Stimulated activated CD8-positive, alpha-beta memory T cell treated with anti-CD3 and anti-CD28 coated beads, Interleukin-4, amount 100 ng/mL, for 24 hours (primary cell): ENCODE measurements around the gene TBRG4.
"Not testable (repeated sequence)": the region's sequence is repeated elsewhere in the genome, so short reads cannot be mapped to it uniquely, and the experiment has no call there.

ENCODE experiments used
- DNase-seq: peaks from one replicate; pipeline ENCODE4 v3.0.0-alpha.2; 2020; ENCODE audit warnings: low read depth

TBRG4 gene

DNA sequence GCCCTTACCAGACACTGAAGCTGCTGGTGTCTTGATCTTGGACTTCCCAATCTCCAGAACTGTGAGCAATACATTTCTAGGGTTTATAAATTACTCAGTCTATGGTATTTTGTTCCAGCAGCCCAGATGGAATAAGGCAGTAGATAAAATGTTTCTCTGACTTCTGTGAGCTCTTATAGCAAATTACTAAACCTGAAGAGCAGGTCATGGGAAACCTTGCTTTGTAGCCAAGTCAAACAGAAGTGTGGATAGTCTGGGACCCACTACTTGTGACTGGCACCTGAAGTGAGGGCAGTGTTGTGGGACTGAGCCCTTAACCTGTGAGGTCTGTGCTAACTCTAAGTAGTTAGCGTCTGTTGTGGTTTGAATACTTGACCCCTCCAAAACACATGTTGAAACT, 4.6 kb upstream of the TBRG4 start:
- DNase-seq, result no peak

- no peak for DNase-seq
Observed at GRCh38 chr7:45114926-45115325, 3.4 kb upstream of the TBRG4 start.

- not testable (repeated sequence) for DNase-seq
Observed at GRCh38 chr7:45114257-45114656, 2.8 kb upstream of the TBRG4 start.

- no peak for DNase-seq
Observed at GRCh38 chr7:45112648-45113047, 1.2 kb upstream of the TBRG4 start.

- DNase-seq, result no peak
Observed at GRCh38 chr7:45108863-45109262, 2.6 kb downstream of the TBRG4 start.

DNA sequence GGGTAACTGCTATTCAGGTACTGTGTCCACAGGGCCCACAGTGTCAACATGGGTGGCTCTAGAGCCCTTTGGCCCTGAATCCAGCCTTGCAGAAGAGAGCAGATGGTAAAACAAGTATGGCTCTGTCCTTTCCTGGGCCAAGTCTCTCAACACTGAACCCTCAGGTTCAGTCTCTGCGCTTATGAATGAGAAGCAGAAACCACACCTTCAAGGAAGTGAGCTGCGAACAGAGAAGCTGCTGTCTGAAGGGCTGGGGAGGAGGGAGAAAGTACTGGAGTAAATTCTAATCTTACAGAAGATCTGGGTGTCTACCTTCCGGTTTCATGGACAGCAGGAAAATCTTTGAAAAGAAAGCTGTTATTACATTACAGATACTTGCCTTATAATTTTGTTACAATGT, 4.1 kb downstream of the TBRG4 start:
- DNase-seq, result no peak

DNA sequence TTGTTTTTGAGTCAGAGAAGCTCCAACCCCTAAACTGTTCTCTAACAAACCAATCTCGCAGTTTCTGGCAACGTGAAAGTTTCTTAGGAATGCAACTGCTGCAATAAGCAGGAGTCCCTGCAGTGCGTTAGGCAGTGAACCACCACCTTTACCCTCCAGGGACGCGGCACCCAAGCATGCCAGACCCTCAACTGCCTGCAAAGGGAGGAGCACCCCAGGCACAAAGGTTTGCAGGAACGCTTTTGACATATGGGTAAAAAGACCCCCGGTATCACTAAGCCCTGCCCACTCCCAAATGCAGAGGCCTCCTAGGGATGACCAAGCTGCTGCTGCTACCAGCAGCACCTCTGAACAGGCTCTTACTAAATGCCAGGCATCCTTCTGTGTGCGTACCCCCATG, 4.7 kb downstream of the TBRG4 start:
- DNase-seq, result no peak

DNA sequence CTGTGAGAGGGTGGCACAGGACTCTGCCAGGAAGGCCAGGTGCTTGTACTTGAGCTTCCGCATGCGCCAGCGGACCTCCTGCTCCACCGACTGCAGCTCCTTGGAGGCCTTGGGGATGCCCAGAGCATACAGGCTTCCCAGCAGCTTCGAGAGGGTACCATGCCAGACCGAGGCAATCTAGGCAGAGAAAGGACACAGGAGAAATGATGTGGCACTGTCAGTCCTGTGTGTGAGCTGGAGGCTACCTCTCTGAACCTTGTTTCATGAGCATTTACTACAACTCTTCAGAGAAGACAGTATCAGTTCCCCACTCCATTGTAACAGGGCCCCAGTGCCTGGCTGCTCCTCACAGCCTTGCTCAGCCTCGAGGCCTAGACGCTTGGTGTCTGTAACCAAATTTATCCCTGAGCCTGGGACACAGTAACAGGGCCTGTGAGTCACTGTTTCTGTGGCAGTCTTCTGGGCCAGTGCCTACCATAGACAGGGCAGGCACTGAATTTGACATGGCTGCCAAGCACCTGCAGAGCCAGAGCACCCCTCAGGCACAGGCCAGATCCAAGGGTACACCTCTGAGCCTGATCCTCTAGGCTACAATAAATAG, 5.8 kb downstream of the TBRG4 start:
- DNase-seq, result no peak

DNA sequence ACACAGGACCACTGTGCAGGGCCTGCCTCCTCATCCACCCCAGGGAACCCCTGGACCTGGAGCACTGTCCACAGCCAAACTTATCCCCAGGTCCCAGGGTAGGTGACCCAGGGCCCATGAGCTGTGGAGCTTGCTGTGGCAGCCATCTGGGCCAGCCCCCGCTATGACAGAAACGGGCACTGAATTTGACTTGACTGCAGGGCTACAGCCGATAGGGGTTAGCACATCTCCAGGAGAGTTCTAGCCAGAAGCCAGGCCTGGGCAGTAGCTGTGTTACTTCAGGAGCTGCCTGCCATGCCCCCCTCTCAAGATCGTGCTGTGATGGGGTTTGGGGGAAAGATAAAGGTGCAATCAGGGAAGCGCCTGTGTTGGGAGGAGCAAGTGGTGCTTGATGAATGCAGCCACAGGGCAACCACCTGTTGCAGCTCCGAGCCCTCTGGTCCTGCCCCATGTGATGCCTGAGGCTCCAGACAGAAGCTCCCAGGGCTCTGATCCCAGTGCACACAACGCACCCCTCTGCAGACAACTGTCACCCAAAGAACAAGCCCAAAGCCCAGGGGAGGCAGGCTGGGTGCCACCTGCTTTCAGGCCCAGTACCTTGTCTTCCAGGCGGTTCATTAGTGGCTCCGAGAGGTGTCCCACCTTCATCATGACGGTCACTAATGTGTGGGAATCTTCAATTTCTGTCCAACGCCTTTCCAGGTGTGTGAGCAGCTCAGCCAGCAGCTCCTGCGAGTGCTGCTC, 6.5 kb downstream of the TBRG4 start:
- DNase-seq, result no peak

DNA sequence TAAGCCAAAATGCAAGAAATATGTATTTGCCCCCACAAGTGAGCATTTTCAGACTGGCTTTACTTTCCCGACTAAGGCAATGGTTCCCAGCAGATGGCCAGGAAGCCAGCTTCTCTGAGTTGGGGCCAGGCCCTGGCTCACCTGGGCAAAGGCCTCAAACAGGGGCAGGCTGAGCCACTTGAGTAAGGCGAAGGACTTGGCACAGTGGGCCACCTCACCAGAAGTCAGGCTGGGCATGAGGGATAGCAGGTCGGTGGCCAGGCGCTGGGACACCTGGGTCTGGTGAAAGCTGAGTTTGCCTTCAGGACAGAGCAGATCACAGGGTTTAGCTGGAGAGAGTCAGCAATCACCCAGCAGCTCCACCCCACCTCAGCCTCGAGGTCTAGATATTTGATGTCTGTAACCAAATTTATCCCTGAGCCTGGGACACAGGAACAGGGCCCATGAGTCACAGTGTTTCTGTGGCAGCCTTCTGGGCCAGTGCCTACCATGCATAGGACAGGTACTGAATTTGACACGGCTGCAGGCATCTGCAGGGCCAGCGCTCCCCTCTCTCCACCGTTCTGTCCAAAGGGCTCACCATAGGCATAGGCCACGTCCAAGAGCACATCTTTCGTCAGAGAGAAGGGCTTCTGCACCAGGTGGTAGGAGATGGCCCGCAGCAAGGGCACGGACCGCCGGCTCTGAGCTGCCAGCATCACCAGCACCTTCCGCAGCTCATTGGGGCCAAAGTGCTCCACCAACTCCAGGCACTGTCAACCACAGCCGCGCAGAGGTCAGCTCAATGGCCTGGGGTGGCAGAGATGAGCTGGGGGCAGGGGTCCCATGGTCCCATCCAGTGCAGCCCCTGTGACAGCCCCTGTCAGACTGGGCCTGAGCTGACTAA, 7.3 kb downstream of the TBRG4 start:
- no peak for DNase-seq

GRCh38 chr7:45102785-45103712, 8.4 kb downstream of the TBRG4 start:
- no peak for DNase-seq

DNA sequence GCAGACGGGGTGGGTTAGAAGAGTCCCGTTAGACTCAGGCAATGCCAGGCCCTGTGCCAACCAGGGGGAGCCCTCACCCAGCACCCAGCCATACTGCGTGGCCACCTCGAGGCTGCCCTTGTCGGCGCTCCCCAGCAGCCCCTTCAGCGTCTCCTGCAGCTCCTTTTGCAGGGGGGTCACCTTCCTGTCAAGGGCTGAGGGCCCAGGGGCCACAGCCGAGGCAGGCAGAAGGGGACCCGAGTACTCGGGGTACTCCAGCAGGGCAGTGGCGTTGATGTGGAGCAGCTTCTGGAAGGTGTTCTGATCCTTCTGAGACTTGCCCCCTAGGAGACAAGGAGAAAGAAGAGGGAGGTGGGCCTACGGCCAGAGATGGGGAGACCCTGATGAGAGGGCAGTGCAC, 9.7 kb downstream of the TBRG4 start:
- no peak for DNase-seq

DNA sequence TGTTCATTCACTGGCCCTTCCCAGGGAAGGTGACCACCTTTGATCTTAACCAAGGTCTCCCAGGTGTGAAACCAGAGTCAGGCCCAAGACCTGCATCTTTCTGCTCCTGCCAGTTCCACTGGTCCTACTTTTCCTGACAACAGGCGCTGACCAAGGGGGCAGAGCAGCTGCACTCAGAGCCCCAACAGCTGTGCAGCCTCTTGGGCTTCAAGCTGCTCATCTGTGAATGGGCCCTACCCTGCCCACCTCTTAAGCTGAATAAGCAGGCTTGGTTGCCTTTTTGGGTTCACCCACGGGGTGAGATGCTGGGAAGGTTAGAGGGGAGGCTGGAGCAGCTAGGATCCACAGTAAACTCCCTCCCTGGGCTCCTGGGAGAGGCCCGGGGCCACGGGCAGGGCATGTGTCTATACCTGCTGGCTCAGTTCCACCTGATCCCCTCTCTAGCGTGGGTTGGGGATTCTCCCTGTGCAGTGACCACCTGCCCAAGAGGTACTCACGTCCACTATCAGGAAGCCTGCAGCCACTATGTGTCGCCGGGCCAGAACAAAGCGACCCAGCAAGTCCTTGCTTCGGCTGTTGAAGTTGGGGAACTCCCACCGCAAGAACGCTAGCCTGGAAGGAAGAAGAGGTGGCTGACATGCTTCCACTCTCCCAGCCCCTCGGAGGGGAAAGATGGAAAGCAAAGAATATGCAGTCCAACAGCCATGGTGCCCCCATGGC, 10.6 kb downstream of the TBRG4 start:
- no peak for DNase-seq

- no peak for DNase-seq
Observed at GRCh38 chr7:45099891-45100760, 11.4 kb downstream of the TBRG4 start.

GRCh38 chr7:45098983-45099839, 12.3 kb downstream of the TBRG4 start:
- DNase-seq, result no peak

DNA sequence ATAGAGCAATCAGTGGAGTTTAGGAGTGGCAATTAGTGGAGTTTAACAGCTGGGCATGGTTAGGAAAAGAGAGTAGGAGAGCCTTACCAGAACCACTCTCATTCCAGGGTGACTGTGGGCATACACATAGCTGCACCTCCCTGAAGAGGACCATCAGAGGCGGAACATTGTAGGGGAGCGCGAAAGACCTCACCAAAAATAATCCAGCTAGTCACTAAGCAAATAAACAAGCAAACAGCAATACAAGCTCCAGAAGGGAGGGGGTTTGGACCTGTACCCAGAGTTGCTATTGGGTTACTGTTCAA, 18.6 kb downstream of the TBRG4 start:
- DNase-seq, result no peak

DNA sequence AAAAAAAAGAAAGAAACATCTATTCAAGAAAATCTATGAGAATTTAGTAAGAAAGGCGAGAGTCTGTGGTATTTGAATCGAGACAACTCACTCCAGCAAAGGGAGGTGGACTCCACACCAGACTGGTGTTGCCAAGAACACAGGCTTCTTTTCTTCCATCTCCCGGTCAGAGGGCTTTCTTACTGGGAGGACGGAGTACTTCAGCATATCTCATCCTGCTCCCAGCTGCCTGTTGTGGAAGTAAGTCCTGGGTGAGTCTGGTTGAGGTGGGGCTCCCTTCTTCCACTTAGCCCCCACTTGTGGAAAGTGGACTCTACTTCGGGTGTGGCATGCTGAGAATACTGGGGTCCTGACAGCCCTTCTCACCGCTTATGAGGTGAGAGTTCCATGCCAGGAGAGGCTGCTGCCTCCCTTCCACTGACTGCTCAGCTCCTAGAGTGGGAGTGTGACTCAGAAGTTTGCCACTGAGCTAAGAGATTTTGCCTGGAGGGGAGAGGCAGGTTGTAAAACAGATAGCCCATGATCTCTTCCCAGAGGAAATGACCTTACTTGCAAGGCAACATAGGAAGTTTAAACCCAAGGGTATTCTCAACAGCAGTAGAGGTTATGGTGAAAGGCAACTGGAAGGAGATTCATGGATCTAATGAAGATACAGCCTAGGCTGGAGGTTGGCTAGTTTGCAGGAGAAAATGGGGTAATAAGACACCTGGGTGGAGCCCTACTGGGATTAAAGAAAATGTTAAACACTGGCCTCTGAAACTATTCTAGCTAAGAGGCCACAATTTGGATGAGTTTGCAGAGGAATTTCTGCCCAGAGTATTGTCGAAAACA, 19.2 kb downstream of the TBRG4 start:
- DNase-seq, result no peak

DNA sequence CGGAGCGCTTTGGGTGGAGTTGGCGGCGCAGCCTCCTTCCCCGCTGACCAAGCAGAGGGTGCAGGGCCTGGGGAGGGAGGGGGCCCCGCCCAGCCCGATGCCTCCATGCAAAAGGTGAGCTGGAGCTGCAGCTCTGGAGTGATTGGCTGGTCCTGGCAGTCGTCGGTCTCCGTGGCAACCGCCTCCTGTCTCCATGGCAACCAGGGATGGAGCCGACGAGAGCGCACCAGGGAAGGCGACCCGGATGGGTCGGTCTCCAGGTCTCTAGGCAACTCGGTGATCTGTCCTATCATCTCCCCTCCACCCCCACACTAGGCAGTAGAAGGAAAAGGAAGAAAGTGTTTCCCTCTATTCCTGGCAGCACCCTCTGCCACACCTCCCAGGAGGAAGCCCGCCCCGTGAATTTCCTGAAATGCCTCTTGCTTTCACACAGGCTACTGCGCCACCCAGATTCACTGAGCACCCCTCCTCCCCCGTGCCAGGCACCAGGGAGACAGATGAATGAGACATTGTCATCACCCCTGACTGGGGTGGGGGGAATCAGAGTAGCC, 22.1 kb downstream of the TBRG4 start:
- DNase-seq, result peak; percentile 57
